ENCODE measurements around the gene NEBL.

Gene NEBL

DNA sequence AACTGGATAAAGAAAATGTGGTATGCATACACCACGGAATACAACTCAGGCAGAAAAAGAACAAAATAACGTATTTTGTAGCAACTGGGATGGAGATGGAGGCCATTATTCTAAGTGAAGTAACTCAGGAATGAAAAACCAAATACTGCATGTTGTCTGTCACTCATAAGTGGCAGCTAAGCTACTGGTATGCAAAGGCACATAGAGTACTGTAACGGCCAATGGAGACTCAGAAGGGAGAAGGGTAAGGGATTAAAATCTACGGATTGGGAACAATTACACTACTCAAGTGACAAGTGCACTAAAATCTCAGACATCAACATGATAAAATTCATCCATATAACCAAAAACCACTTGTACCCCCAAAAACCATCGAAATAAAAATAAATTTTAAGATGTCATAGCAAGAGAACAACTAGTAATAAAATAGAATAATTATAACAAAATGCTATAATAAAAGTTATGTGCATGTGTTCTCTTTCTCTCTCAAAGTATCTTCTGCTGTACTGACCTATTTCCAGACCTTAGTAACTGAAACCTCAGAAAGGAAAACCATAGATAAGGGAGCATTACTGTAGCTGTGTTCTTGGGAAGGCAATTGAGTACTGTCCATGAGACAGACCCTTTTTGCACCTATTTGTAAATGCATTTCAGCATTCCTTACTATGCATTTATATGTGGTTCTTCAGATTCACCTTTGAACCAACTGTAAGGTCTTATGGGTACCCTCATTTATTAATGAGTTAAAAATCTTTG is 6.7 kb upstream of the NEBL start:
- no peak for DNase-seq

DNA sequence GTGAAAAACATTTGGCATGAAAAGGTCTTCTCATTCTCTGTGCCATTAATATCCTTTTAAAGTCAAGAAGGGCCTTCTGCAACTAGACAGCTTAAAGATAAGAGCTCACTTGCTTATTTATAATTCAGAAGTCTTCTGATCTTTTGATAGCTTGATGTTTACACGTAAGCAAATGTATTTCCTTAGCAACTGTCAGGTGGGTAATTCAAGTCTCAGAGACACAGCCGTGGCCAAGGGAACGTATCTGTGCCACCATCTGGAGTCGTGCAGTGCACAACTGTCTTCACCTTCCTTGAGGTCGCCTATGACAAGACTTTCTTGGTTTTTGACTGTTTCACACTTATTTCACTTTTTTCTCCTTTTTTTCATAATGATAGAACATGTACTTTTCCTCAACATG is 4.0 kb upstream of the NEBL start:
- DNase-seq: no peak

DNA sequence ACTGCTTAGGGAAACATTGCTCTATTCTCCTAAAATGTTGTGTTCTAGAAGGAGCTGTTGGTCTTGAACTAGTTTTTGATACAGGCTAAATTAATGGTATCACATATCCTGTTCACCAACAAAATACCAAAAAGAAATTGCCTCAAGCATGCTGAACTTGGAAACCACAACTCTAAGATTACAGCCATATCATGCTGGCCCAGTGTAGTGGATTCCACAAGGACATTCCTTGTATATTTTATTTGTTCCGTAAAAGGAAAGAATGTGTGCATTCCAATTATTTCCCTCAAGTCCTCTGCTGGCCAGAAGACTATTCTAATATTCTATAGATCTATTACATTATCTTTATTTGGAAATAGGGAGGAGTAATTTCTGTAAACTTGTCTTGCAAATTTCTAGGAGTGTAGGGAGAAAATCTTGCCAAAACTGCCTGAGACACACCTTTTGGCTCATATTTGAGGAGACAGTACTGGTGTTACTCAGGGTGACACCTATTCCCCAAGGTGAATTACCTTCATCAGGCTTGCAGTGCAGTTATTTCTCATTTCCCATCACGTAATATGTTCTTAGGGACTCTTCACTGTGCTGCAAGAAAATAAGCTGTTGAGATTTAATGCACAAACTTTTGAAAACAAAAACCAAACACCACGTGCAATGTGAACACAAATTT is 1.9 kb upstream of the NEBL start:
- no peak for DNase-seq

DNA sequence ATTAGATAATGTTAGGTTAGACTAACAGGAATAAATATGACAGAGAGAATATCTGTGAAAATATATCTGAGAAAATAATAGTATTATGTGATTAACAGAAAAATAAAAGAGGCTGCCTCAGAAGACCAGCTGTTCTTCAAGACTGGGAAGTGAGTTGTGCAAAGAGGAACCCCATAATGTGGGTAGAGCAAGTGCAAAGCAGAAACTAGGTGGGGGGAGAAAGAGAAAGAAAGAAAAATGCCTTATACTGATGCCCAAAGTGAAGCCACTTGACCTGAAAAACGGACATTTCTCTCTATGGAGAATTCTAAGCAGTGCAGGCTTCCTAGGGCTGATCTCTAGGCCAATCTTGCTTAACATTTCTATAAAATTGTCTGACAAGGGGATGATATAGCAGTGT is 3.8 kb downstream of the NEBL start:
- DNase-seq: no peak

DNA sequence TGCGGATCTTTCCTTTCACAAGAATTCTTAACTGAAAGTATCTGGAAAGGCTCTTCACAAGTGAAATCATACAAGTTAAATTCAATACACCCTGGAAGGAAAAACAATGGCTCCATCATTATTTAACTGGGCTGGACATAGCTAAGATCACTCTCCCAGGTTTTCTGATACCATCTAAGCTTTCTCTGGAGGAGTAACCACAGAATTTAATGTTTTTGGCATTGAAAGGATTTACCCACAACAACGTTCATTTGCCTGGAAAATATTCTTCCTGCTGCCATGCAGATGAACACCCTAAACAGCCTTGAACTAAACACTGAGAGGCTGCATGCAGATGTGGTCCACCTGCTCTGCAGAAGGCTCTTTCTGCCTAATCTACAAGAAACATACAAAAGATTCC is 4.3 kb downstream of the NEBL start:
- no peak for DNase-seq

GRCh38 chr10:20892011-20892585 is 5.0 kb downstream of the NEBL start:
- DNase-seq: no peak

DNA sequence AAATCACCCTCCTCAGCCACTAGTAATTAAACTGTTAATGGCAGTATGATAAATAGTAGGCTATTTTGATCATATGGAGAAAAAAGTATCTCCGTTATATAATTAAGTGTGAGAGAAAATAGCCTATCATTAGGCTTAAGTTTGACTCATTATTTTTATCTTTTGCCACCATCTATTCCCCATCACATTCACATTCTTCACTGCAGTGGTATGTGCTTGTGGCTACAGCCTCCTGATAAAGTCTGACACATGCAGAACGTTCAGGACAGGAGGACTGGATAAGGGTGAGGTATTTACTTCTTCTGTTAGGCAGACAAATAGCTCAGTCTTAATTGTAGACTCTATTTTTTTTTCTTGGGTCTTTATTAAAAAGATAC is 5.8 kb downstream of the NEBL start:
- no peak for DNase-seq

DNA sequence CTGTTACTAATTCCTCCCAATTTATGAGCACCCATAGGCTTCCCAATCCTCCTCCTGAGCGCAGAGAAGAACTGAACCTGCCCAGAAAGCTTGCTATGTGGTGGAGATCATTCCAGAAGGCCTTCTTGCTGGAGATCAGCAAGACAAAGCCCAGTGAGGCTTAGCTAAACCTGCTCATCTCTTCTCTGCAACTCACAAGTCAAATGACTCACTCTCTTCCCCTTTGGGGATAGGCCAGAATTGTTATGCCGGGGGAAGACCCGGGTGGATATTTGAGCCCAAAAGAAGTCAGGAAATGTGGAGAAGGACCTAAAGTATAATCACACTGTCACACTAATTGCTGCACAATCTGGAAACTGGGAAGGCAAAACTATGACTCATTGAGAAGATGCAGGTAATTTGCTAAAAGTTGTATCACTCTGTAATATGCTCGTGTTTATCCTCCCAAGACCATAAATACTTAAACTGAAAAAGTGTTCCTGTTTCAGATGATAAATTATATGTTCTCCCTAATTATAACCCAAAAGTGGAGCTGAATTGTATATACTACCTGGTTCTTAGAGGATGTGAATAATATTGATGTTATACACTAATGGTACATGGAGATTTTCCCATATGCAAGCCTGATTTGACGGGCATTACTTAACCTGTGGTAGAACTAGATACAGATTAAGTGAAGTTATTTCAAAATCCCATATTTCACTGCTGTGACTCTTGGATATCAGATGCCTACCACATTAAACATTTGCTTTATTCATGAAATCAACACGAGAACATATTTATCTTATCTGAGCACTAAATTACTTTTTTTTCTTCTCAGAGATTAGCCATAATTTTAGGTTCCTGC is 6.4 kb downstream of the NEBL start:
- no peak for DNase-seq

DNA sequence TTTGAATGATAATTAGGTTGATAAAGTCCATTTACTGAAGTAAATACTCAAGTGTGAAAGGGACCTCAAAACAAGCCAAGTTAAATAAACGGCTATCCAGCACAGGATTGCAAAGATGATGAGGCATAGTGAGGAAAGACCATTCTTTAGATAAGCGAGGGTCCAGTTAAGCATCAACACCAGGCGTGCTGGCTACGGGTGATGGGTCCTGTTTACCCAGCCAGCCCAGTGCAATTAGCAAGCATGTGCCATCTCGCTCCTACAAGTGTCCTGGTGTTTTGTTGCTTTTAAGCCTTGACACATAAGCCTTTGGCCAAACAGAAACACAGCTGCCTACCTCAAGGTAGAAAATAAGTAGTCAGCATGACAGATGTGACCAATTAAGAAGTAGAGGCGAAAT is 7.1 kb downstream of the NEBL start:
- DNase-seq: no peak

DNA sequence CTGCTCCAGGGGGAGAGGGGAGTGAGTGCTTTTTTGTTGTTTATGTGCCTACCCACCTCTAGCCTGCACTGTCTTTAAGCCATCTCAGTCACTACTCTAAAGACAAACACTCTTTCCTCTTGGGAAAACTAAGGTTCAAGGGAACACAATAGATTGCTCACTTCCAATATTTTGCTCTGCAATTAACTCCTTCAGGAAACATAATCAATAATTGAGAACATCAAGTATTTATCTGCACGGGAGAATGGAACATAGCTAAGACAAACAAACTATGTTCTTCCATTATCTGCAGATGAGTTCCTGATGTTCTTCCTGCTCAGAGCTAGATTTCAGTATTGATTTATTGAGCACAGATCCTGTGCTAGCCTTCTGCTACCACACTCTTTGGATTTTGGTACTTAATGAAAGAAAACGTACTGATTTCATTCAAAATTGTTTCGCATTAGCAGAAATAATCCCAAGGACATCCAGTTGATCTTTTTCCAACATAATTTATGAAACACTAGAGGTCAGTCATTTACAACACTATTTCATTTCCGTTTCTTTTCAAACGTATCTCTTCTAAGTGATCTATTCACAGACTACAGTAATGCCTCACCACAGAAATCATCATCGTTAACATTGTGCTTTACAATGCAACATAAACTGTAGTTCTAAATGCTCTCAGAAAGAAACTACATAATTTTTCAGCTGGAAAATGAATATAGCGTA is 8.3 kb downstream of the NEBL start:
- no peak for DNase-seq

DNA sequence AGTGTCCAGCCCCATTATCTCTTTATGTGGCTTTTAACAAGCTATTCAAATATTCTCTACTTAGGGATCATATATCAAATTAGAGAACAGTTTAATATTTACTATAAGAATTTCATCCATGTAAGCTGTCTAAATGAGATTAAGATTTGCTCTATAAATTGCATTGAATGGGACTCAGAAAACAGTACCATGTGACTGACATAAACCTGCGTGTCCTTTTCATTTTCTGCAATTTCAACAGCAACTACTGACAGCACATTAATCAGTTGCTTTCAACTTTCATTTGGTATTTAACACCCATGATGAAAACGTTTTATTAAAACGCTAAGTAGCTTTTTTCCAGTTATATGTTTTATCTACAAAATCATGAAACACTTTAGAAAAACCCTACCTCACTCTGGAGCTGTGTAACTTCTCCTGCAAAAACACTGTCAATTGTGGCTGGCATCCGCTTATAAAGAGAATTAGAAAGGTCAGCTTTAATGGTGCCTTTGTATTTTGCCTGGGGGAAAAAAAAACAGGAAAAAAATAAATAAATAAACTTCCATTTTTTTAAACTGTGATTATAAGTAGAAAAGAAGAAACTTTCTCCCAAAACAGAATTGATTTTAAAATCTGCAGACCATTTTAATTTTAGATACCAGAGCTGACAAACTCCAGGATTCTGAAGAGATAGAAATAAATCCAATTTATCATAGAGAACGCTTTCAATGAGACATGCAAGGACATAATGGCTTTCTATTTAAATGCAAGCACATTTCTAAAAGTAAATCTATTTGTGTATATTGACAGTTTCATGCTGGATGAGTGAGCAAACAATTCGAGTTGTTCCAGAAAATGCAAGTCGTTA is 9.2 kb downstream of the NEBL start:
- no peak for DNase-seq

DNA sequence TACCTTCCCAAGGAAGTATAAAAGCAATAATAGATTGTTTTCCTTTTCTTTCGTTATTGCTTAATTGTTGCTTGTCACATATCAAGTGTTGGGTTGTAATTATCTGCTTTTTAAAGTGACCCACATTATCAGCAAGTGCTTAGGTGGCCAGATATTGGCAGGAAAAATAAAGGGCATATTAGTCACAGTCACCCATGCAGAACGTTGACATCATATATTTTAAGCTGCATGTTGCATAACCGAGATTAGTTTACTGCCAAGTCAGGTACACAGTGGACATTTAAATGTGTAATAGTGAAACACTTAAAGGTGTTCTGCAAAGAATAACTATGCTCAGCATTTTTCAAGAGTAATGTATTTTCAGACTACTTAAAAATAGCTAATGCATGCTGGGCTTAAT is 11.4 kb downstream of the NEBL start:
- no peak for DNase-seq

- no peak for DNase-seq
Measured at GRCh38 chr10:20883552-20883951, 13.6 kb downstream of the NEBL start.

- no peak for DNase-seq
Measured at GRCh38 chr10:20882091-20882490, 15.0 kb downstream of the NEBL start.

DNA sequence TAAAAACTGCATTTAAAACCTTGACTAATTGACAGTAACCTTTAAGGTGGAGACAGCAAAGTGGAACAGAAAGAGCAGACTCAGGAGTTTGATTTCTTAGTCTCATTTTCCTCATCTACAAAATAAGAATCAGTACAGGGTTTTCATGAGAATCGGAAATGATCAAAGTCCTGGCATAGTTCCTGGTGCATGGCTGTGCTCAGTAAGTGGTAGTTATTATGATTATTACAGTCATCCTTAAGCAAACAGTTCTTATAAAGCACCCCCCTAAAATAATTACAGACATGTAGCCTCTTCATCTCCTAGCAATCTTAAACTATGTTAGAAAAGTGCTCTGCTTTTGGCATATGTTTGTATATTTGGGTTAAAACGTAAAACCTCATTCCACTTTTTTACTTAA is 18.0 kb downstream of the NEBL start:
- no peak for DNase-seq

DNA sequence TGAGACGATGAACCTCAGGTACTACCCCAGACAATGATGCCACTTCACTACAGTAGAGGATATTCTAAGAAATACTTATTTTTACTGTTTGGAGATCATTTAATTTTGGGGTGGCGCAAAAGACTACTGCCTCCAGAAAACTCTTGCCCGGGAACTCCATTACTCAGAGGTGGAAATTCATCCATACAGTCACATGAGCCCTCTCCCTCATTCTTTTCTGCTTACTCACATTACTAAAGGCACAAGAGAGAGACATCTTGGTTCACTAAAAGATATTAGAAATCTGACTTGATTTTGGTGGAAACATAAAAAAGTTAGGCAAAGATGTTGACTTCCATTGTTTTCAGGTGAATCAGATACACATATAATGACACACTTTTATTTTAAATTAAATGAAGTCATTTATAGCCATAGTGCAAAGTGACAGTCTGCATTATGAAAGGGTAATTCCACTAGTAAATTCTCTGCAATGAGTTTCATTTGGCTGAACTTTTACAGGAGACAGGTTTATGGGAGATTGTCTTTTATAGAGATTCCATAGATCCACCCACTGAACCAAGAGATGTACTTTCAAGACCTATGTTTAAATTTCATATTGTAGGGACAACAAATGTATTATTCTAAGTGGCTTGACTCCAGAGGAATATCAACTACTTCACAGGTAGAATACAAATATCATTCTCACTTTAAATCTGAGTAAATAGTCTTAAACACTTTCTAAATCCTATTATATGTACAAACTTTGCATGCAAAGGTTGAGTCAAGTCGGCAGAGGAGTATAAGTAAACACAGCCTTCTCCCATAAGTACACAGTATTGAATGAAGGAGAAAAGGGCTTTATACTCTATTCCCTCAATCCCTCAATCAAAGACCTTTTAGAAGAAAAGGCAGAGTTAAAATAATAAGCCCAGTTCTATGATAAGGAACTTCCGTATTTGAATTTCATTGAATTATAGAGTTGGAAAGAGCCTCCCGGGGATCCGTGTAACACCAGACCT is 18.8 kb downstream of the NEBL start:
- no peak for DNase-seq

DNA sequence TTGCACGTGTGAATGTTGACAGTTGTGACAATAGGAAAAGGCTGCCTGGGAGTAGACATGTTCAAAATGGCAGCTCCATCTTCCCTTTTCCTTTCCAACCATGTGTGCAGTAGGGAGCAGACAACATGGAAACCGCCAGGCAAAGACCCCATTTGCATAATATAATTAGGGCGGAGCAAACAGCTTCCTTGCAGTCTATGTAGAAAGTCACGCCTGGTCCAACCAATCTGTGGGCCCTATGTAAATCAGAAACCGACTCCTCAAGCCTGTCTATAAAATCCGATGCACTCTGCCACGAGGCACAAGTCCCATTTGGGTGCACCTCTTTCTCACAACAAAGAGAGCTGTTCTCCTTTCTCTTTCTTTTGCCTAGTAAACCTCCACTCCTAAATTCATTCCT is 19.6 kb downstream of the NEBL start:
- no peak for DNase-seq

GRCh38 chr10:20874261-20874660 is 22.9 kb downstream of the NEBL start:
- no peak for DNase-seq

GRCh38 chr10:20871970-20872369 is 25.1 kb downstream of the NEBL start:
- DNase-seq: no peak

- no peak for DNase-seq
Measured at GRCh38 chr10:20870834-20871233, 26.3 kb downstream of the NEBL start.

DNA sequence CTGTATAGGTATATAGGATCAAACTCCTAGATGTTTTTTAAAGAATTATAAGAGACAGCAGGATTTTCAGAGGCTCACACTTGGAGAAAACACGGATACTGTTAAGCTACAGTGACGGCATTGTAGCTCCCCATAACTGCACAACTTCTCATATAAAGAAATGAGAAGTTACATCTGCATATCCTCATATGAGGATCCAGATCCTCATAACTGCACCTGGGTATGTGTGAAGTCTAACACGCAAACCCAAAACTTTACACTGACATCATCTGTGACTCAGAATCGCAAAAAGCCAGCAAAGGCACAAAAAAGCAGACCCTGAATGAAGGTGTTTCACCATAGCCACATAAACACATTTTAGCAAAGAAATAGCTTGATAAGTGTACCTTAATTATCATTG is 34.1 kb downstream of the NEBL start:
- DNase-seq: no peak
